Measurements from ENCODE around the gene PNRC1.
"Not testable (repeated sequence)": the region's sequence is repeated elsewhere in the genome, so short reads cannot be mapped to it uniquely, and the experiment has no call there.

The PNRC1 gene

GRCh38 chr6:89037141-89037900 is 43.2 kb upstream of the PNRC1 start:
- H3K27ac ChIP-seq = peak overlapping the region; percentile 98
- POLR2A ChIA-PET (ENCODE audit: low non-redundant PET) = no interaction called here
- no peak for TF ChIP-seq CTCF (conservative IDR thresholded peaks at IDR 0.05; ENCODE audit: low read depth)
- no peak for DNase-seq (ENCODE audit: low spot score)
- CTCF ChIA-PET = no interaction called here

GRCh38 chr6:89037901-89038293 is 42.7 kb upstream of the PNRC1 start:
- DNase-seq (ENCODE audit: low spot score); POLR2A ChIA-PET (ENCODE audit: low non-redundant PET); CTCF ChIA-PET; H3K27ac ChIP-seq: not testable (repeated sequence)

GRCh38 chr6:89042664-89043063 is 37.9 kb upstream of the PNRC1 start:
- H3K27ac ChIP-seq = no peak overlapping the region
- ChIA-PET CTCF (no interaction called here), POLR2A (ENCODE audit: low non-redundant PET) (no interaction called here)
- no peak for TF ChIP-seq CTCF (conservative IDR thresholded peaks at IDR 0.05; ENCODE audit: low read depth)
- DNase-seq (ENCODE audit: low spot score) = no peak

- no peak overlapping the region for H3K27ac ChIP-seq
- no peak for TF ChIP-seq CTCF (conservative IDR thresholded peaks at IDR 0.05; ENCODE audit: low read depth)
- POLR2A ChIA-PET (ENCODE audit: low non-redundant PET) = no interaction called here
- DNase-seq (ENCODE audit: low spot score) = no peak
- CTCF ChIA-PET = no interaction called here
Measured at GRCh38 chr6:89044328-89045010, 36.1 kb upstream of the PNRC1 start.

GRCh38 chr6:89045011-89045387 is 35.6 kb upstream of the PNRC1 start:
- ChIA-PET CTCF (no interaction called here), POLR2A (ENCODE audit: low non-redundant PET) (no interaction called here)
- DNase-seq (ENCODE audit: low spot score) = no peak
- TF ChIP-seq CTCF (conservative IDR thresholded peaks at IDR 0.05; ENCODE audit: low read depth) = no peak
- H3K27ac ChIP-seq = no peak overlapping the region

- no peak for TF ChIP-seq CTCF (conservative IDR thresholded peaks at IDR 0.05; ENCODE audit: low read depth)
- ChIA-PET POLR2A (ENCODE audit: low non-redundant PET) (no interaction called here), CTCF (no interaction called here)
- peak; percentile 22 for DNase-seq (ENCODE audit: low spot score)
- H3K27ac ChIP-seq = no peak overlapping the region
Measured at GRCh38 chr6:89045576-89045975, 35.0 kb upstream of the PNRC1 start.

GRCh38 chr6:89047473-89047872 is 33.1 kb upstream of the PNRC1 start:
- H3K27ac ChIP-seq = no peak overlapping the region
- CTCF ChIA-PET = interaction anchor here (0.8 kb wide), 1 partner anchor 30 kb away, joined by 3 read pairs; no protein-coding TSS in a partner anchor
- no peak for TF ChIP-seq CTCF (conservative IDR thresholded peaks at IDR 0.05; ENCODE audit: low read depth)
- POLR2A ChIA-PET (ENCODE audit: low non-redundant PET) = no interaction called here
- DNase-seq (ENCODE audit: low spot score) = no peak
